IPS DF 4.7 (cell line): Measurements from ENCODE around the gene CPT1C.

Source experiments
- DNase-seq: peaks from one replicate; pipeline ENCODE4 v3.0.0-alpha.2; 2013; ENCODE audit warnings: low spot score; ENCODE audit errors: extremely low read depth

The CPT1C gene

DNA sequence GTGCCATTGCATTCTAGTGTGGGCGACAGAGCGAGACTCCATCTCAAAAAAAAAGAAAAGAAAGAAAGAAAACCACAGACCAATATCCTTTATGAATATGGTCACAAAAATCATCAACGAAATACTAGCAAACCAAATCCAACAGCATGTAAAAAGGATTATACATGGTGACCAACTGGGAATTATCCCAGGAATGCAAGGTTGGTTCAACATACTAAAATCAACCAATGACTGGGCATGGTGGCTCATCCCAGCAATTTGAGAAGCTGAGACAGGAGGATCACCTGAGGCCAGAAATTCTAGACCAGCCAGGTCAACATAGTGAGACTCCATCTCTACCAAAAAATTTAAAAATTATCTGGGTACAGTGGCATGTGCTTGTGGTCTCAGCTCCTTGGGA, 65.0 kb downstream of the CPT1C start:
- no peak for DNase-seq

DNA sequence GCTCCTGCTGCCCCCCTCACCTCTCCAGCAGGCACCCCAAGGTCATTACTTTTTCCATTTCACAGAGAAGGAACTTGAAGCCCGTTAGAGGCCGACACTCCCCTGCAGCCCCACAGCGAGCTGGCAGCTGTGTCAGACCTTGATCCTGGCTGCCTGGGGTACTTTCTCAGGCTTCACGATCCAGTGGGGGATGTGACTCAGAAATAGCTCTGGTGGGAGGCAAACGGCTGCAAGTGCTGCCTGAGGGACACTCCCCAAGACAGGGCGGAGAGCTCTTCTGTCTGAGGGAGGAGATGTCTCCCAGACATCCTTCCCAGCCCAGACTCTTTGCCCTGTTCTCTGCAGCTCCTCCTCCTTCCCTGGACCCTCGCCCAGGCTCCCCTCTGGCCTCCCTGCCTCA, 67.4 kb downstream of the CPT1C start:
- DNase-seq: no peak

DNA sequence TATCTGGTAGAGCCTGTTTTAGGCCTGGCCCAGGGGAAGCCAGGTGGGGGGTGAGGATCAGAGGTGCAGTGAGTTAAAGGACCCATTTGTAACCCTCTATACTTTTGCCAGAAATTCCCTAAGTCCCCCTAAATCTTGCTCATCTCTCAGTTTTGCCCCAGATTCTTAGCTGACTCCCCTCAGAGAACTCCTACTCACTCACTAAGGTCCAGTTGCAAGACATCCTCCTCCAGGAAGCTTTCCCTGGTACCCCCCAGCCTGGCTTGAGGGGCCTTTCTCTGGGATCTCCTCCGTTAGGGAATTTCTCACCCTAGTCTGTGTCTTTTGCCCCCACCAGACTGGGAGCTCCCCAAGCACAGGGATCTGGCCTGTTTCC, 70.3 kb downstream of the CPT1C start:
- no peak for DNase-seq

GRCh38 chr19:49761625-49762311, 70.9 kb downstream of the CPT1C start:
- DNase-seq: no peak

DNA sequence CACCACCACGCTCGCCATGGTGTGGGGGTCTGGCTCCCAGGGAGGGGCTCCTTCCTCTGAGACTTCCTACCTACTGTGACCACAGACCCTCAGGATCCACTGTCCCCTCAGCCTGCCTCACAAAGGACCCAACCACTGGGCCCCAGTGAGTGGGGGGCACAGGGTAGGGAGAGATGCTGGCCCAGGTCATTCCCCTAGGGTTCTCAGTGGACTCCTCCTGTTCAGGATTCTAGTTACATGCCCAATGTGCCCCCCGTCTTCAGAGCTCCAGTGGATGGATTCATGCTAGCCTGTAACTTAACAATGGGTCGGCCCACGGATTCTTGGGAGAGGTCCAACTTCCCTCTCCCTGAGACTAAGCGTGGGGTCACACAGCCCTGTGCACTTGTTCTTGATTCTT, 72.3 kb downstream of the CPT1C start, which contains the start of gene TSKS:
TSKS (minus strand) TSS at position 77 of the 400 bp plus-strand sequence; CDS start at position 18, 59 bp downstream.
- DNase-seq: no peak
